Head of caudate nucleus (tissue), 42 donors: ENCODE results near the gene LGI4.
A peak's percentile ranks its signal among the peaks of the same experiment; 100 is the strongest.
"Not testable (repeated sequence)": the region's sequence is repeated elsewhere in the genome, so short reads cannot be mapped to it uniquely, and the experiment has no call there.

Experiments
- DNase-seq, 42 donors: peaks; one replicate each; pipeline versions ENCODE4 v3.0.0 to v3.0.0-alpha.2; 2020 to 2021; ENCODE audit warnings: mixed read lengths in 7 of 42
- intact Hi-C: fragments of 100-400 bp; cut with DNase I; formaldehyde crosslinking; loops from one replicate; pipeline ENCODE4 v1.15.0; 2022

The LGI4 gene

GRCh38 chr19:35144259-35144599 lies 9.4 kb upstream of the LGI4 start:
- intact Hi-C loops = loop anchor here (5.0 kb wide), 1 partner anchor 123 kb away; the partner anchor contains the start of gene USF2

GRCh38 chr19:35143818-35144217 lies 9.0 kb upstream of the LGI4 start:
- no peak for DNase-seq
- intact Hi-C loops = loop anchor here (5.0 kb wide), 1 partner anchor 123 kb away; the partner anchor contains the start of gene USF2

More at GRCh38 chr19:35144259-35144599, 9.4 kb upstream of the LGI4 start:
- DNase-seq = peak in 1 of 42 donors; percentile 56

GRCh38 chr19:35143231-35143715 lies 8.4 kb upstream of the LGI4 start, which contains the start of gene FXYD7:
Gene FXYD7 (plus strand): TSS chr19:35143255. CDS start chr19:35143334, 79 bp downstream.
- DNase-seq = peak in 21 of 42 donors; percentile 39 to 76 (median 61)
- intact Hi-C loops = loop anchor here (5.0 kb wide), 1 partner anchor 124 kb away; the partner anchor contains the start of gene USF2

- intact Hi-C loops = loop anchor here (5.0 kb wide), 1 partner anchor 125 kb away; the partner anchor contains the start of gene USF2
These were observed 7.9 kb upstream of the LGI4 start for GRCh38 chr19:35142606-35143230.

GRCh38 chr19:35141837-35142605 lies 7.2 kb upstream of the LGI4 start:
- intact Hi-C loops = loop anchor here (5.0 kb wide), 1 partner anchor 125 kb away; the partner anchor contains the start of gene USF2
- DNase-seq = peak in 2 of 42 donors; percentile 24 to 44

More at GRCh38 chr19:35142606-35143230, 7.9 kb upstream of the LGI4 start:
- peak in 37 of 42 donors; percentile 48 to 87 (median 73) for DNase-seq

GRCh38 chr19:35140962-35141836 lies 6.3 kb upstream of the LGI4 start:
- intact Hi-C loops = loop anchor here (5.0 kb wide), 1 partner anchor 126 kb away; the partner anchor contains the start of gene USF2
- peak; percentile 88 to 98 (median 96) for DNase-seq

GRCh38 chr19:35140207-35140961 lies 5.5 kb upstream of the LGI4 start:
- intact Hi-C loops = loop anchor here (5.0 kb wide), 1 partner anchor 127 kb away; the partner anchor contains the start of gene USF2
- no peak for DNase-seq

GRCh38 chr19:35138305-35138892 lies 3.5 kb upstream of the LGI4 start, which contains the start of gene FXYD1:
Gene FXYD1 (plus strand): TSS chr19:35138824. CDS start chr19:35140080, 1,256 bp downstream.
- DNase-seq = peak in 4 of 42 donors; percentile 21 to 55 (median 30)
- intact Hi-C loops = loop anchor here (5.0 kb wide), 1 partner anchor 71 kb away; no protein-coding TSS in a partner anchor

- intact Hi-C loops = loop anchor here (5.0 kb wide), 1 partner anchor 70 kb away; no protein-coding TSS in a partner anchor
These were observed 2.3 kb upstream of the LGI4 start for GRCh38 chr19:35136977-35137702.

GRCh38 chr19:35136231-35136630 lies 1.4 kb upstream of the LGI4 start:
- intact Hi-C loops = loop anchor here (5.0 kb wide), 1 partner anchor 69 kb away; no protein-coding TSS in a partner anchor
- no peak for DNase-seq

More at GRCh38 chr19:35136977-35137702, 2.3 kb upstream of the LGI4 start:
- no peak for DNase-seq

- intact Hi-C loops = loop anchor here (5.0 kb wide), 1 partner anchor 68 kb away; no protein-coding TSS in a partner anchor
- DNase-seq = peak in 41 of 42 donors; percentile 70 to 94 (median 85)
These were observed 590 bp upstream of the LGI4 start for GRCh38 chr19:35135389-35135909.

GRCh38 chr19:35133826-35134225 lies 1.0 kb downstream of the LGI4 start:
- peak in 6 of 42 donors; percentile 24 to 51 (median 41) for DNase-seq
- intact Hi-C loops = no loop called here

- intact Hi-C loops = no loop called here
- no peak for DNase-seq
These were observed 2.6 kb downstream of the LGI4 start for GRCh38 chr19:35132254-35132653.

GRCh38 chr19:35130761-35131720 lies 3.8 kb downstream of the LGI4 start:
- intact Hi-C loops = no loop called here
- no peak for DNase-seq

GRCh38 chr19:35129724-35130274 lies 5.1 kb downstream of the LGI4 start:
- intact Hi-C loops, DNase-seq: not testable (repeated sequence)
